Measurements from ENCODE around the gene EEF1AKMT1.

DNA sequence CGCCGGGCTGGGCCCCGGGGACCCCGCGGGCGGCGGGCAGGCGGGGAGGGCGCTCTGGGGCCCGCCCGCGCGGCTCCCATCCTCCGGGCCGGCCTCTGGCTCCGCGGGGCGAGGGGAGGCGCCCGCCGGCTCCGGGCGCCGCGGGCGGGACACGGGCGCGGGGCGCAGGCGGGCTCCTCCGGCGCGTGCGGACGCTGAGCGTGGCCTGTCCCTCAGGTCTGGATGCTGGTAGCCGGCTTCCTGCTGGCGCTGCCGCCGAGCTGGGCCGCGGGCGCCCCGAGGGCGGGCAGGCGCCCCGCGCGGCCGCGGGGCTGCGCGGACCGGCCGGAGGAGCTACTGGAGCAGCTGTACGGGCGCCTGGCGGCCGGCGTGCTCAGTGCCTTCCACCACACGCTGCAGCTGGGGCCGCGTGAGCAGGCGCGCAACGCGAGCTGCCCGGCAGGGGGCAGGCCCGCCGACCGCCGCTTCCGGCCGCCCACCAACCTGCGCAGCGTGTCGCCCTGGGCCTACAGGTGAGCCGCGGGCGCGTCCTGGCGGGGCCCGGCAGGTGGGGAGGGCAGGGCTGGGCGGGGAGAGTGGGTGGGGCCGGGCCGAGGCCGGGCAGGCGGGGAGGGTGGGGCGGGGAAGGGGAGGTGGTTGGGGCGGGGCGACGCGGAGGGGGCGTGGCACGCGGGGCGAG, 69.8 kb downstream of the EEF1AKMT1 start:
- no peak for TF ChIP-seq EZH2phosphoT487 (IDR thresholded peaks at IDR 0.05; ENCODE audit: insufficient read depth, low read depth)
- no peak for TF ChIP-seq EZH2 (IDR thresholded peaks at IDR 0.05; ENCODE audit: insufficient read depth, poor library complexity, severe bottlenecking)
